NCI-H146 treated with DMSO at 0.1 percent for 48 hours (cell line): ENCODE data around the gene CD2AP.

Source experiments
- DNase-seq: peaks from one replicate; lab custom pipeline; 2025; ENCODE audit not compliant: unreplicated experiment; lab: John Stamatoyannopoulos, UW

The CD2AP gene

DNA sequence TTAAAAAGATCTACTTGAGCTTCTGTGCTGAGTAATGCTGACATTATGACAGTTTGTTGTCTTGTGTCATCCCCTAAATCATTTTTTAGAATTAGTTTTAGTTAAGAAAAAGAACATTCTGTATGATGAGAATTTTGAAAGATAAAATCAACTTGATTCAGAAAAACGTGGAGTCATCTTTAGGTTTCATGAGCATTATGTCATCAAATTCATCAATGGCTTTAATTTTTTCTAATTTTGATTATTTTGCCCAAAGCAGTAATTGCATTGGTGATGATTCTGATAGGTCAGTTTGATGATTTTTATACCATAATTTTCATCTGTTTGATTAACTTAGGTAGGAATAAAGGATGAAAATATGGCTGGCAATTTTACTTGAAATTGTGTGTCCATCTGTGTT lies 194.2 kb downstream of the CD2AP start:
- peak; percentile 47 for DNase-seq

DNA sequence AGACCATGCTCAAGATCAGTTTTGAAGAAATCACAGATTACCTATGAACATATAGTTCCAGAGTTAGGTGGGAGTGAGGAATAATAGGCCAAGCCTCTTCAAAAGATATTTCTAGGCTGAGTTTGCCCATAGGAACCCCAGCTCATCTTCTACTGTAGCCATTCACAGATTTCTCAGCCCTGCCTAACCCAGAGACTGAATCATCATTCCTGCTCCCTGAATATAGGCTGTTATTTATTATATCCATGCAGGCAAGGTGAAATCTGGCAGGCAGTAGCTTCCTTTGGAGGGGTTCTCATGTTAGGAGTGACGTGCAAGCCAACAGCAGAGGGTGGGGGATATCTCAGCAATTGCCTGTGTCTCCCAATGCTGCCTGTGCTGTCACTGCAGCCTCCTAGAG lies 195.2 kb downstream of the CD2AP start:
- DNase-seq: no peak

DNA sequence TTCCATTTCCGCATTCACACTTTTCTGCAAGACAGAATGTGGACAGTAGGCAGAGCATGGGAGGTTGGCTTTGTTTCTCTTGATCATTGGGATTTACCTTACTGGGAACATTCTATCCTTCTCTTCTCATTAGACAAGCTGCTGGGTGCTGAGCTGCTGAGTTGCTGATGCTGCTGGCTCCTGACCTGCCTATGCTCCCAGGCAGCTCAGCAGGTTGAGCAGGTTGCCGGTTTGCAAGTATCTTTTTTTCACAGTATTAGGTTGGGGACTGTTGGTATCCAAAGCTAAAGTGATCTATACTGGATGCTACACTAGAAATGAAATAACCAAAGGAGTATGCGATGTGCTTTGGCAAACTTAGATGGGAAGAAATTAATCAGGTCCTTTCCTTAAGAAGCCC lies 197.1 kb downstream of the CD2AP start:
- no peak for DNase-seq
